GM19397 (cell line): ENCODE measurements around the gene GGA1.

Experiments
- ATAC-seq: cut with Tn5 transposase; IDR thresholded peaks from one replicate; pipeline ENCODE4 v1.9.1; 2021; ENCODE audit warnings: mild to moderate bottlenecking, moderate library complexity; ENCODE audit not compliant: unreplicated experiment

The GGA1 gene

GRCh38 chr22:37664249-37665101 is 55.8 kb downstream of the GGA1 start:
- ATAC-seq: no peak

GRCh38 chr22:37665487-37665886 is 56.9 kb downstream of the GGA1 start:
- no peak for ATAC-seq

DNA sequence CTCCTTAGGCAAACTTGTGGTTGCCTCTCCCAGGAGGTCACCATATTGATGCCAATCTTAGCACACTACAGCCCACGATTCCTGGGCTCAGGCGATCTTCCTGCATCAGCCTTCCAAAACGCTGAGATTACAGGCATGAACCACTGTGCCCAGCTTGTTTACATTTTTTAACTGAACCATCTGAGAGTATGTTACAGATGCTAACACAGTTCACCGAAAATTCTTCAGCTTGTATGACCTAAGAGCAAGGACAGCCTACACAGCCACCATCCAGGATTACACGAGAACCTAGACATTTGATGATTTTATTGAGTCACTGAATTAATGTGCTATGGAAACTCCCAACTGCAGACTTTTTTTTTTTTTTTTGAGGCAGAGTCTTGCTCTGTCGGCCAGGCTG is 61.0 kb downstream of the GGA1 start:
- no peak for ATAC-seq

GRCh38 chr22:37672206-37672919 is 63.7 kb downstream of the GGA1 start:
- no peak for ATAC-seq

DNA sequence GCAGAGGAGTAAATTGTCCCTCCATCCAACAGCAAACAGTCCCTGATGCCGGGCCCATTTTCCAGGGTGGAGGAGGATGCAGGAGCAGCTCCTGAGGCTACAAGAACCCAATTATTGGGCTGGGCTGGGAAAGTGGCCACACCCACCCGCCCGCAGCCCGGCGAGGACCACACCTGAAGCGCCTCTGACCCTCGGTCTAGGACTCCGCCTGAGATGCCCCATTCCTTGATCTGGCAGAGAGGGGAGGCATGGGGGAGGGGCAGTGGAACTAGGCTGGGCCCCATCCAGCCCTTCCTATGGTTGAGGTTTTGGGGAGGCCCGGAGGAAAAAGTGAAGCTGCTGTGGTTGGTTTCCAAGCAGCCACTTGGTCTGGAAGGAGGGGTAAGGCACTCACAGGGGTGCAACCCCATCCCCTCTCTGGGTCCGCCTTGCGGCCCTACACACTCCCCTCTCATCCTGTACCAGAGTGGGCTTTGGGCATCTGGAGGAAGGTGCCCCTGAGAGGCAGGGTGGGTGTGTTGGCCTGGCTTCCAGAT is 64.4 kb downstream of the GGA1 start:
- ATAC-seq: no peak

DNA sequence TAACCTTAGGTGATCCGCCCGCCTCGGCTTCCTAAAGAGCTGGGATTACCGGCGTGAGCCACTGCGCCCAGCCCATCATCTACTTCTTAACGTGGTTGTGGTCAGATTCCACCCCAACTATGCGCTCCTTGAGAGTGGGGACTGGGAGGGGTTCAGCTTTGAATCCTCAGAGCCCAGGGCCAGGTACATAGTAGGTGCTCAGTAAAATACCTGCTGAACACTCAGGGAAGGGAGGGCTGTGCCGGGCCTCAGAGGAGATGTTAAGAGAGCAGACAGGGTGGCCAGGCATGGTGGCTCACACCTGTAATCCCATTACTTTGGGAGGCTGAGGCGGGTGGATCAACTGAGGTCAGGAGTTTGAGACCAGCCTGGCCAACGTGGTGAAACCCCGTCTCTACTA is 65.6 kb downstream of the GGA1 start:
- ATAC-seq: no peak

- no peak for ATAC-seq
These were observed 66.6 kb downstream of the GGA1 start, which contains the start of gene LGALS1 for GRCh38 chr22:37674951-37675929. Gene LGALS1, plus strand, starts transcription at chr22:37675636. Its CDS starts 67 bp downstream, at chr22:37675703.

DNA sequence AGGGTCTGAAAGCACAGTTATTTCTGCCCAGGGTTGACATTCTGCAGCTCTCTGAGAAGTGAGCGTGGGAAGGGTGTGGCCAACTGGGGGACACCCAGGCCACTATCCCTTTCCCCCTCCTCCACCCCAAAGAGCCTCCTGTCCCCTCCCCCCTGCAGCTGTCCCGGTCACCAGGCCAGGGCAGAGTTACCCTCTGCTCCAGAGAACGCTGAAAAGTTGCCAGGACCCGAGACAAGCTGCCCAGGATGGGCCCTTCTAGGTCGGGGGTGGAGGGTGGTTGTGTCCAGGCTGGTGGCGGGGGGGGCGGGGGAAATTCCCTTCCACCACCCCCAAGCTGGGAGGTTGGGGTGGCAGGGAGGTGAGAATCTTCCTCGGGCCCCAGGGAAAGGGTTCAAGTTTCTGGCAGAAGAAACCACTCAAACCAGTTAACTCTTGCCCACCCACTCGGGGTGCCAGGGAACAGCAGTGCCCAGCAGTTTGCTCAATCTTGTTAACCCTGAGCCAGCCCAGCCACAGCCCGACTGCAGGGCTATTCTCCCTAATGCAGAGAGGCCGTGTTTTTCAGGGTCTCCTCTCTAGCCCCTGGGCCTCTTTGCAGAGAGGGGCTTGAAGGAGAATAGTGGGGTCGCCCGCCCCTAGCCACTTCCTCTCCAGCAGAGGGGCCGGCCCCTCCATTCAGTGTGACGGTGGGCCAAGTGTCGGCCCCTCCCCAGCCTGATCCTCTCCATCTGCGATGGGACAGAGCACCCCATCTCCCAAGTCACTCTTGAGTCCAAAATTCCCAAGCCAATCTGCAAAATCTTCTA is 67.5 kb downstream of the GGA1 start:
- no peak for ATAC-seq

DNA sequence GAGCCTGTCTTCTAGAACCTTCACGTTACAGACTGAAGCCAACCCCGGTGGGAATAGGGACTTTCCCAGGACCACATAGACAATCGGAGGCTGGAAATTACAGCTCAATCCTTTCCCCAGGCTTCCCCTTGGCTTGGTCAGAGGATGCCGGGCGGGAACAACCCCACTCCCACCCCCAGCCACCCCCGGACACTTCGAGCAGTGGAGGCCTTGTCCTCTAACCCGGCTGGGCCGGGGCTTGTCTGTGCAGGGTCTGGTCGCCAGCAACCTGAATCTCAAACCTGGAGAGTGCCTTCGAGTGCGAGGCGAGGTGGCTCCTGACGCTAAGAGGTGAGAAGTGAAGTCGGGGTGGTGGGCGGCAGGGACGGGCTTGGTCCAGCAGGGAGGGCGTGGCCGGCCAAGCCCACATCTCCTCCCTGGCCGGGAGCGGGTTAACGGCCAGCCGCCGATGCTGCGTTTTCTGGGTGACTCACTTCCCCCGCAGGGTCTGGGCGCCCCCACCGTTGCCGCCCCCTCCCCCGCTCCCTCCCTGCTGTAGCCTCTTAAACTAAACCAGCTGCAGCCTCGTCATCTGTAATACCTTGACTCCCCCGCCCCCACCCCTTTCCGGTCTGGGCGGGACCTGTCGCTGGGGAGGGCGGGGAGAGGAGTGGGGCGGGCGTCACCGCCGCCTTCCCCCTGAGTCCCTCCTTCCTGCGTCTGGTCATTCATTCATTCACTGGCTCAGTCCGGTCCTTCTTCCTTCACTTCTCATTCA is 68.3 kb downstream of the GGA1 start:
- ATAC-seq: peak; percentile 46

DNA sequence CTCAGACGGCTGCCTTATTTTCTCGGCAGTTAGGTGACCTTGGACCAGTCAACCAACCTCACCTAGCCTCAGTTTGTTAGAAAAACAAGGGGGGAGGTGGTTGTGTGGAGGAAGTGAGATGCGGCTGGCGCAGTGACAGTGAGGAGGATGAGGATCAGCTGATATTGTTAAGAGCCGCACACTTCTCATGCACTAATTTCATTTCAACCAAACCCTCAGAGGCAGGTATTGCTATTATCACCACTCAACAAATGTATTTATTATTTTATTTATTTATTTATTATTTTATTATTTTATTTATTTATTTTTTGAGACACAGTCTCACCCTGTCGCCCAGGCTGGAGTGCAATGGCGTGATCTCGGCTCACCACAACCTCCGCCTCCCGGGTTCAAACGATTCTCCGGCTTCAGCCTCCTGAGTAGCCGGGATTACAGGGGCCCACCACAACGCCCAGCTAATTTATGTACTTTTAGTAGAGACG is 68.9 kb downstream of the GGA1 start:
- peak; percentile 3 for ATAC-seq

GRCh38 chr22:37678372-37678771 is 69.7 kb downstream of the GGA1 start:
- no peak for ATAC-seq

DNA sequence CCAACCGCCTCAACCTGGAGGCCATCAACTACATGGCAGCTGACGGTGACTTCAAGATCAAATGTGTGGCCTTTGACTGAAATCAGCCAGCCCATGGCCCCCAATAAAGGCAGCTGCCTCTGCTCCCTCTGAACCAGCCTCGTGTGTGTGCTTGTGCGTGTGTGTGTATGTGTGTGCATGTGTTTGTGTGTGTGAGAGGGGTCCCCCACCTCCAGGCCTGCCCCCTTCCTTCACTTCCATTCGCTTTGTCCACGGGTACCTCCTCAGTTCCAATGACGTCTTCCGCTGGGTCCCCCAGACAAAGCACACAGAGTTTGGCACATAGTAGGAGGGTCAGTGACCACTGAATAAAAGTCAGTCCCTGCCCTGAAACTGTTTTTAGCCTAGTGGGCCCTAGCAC is 71.0 kb downstream of the GGA1 start:
- ATAC-seq: no peak

DNA sequence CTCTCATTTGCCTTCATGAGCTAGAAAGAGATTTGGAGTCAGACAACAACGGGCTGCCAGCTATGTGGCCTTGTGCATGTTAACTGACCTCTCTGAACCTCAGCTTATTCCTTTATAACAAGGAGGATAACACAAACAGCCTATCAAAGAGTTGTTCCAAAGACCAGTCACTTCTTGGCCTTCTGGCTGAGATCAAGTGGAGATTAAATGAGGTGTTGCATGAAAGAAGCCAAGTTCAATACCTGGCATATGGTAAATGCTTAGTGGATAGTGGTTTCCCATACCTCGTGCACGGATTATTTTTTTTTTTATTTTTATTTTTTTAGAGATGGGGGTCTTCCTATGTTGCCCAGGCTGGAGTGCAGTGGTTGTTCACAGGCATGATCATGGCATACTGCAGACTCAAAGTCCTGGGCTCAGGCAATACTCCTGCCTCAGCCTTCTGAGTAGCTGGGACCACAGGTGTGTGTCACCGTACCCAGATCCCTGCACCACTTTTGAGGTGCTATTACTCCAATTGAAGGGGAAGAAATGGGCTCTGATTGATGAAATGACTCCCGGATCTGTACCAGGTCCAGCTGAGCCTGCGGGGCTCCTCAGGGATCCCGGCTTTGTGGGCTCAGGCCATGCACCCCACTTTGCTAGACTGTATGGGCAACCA is 71.7 kb downstream of the GGA1 start:
- ATAC-seq: no peak

- ATAC-seq: no peak
These were observed 72.4 kb downstream of the GGA1 start for GRCh38 chr22:37681001-37681424.

DNA sequence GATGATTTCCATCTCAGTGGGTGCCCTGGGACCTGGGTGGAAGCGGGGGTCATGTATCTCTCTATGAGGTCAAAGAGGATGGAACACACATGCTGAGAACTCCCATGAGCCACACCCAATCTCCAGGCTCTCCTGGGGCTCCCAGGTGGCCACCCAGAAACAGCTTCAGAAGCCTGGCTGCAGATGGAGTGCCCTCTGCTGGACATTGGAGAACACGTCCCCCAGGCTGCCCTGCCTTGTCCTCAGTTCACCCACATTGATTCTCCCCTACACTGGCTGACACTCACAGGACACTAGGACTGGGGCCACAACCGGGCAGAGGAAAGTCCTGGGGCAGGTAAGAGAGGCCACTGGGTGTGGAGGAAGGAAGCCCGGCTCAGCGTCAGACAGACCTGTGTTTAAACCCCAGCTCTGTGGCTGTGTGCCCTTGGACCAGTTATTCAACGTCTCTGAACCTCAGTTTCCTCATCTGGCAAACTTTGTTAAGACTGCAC is 73.0 kb downstream of the GGA1 start:
- ATAC-seq: no peak
